ENCODE results near the gene GUCA2B. TPM values are rescaled to one million over a fixed set of nuclear protein-coding genes. Genes with fewer than 3 reads are reported as not detected.

The GUCA2B gene
- total RNA-seq, 2 donors from 2014 or later, result not detected

DNA sequence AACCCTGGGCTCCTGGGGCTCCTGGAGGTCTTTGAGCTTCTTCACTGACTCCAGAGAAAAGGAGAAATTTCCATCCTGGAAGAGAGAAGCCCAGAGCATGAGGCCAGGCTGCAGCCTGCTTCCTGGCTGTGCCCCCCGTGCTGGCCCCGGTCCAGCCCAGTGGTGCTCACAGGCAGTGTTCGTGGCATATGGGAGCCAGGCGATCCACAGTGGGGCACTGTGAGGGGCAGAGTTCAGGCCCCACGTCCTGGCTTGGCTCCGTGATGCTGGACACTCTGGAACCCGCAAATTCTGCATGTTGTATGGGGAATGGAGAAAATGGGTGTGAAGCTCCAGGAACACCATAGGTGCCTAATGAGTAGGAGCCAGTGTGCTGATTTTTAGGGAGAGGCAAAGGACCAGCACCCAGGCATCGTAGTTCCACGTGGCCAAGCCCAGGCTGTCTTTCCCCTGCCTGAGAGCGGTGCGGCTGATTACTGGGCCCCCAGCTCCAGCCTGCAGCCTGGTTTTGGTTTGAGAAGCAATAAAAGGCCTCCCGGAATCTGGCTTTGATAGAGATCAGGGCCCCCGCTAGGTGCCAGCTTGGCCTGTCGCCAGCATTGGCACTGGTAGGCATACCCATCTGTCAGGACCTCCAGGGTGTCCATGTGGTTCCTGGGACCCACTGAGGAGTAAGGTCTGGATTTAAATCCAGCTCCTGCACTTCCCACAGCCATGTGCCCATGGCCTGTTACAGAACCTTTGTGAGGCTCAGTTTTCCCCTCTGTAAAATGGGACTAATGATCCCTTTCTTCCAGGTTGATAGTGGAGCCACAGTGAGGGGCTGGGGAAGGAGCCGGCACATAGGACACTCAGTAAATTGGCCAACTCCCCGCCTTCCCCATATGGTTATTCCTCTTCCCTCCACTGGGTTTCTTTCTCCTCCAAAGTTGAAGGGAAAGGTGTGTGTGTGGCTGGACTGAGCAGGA, 10.6 kb downstream of the GUCA2B start:
- Mint-ChIP-seq H3K27ac (no peak overlapping the region), H3K27me3 (ENCODE audit: low read depth) (peaks cover 14% of the 10 kb centered on the region), H3K4me1 (ENCODE audit: low read depth) (no peaks in the 10 kb centered on the region), H3K9me3 (peaks cover 7% of the 10 kb centered on the region in 2 donors), H3K36me3 (ENCODE audit: insufficient read depth in 2 of 2) (peaks cover 8 to 10% of the 10 kb centered on the region in 2 donors), H3K4me3 (no peak overlapping the region)
- DNase-seq (no peak), ATAC-seq (replicated peaks in 1 of 2) (no peak)

DNA sequence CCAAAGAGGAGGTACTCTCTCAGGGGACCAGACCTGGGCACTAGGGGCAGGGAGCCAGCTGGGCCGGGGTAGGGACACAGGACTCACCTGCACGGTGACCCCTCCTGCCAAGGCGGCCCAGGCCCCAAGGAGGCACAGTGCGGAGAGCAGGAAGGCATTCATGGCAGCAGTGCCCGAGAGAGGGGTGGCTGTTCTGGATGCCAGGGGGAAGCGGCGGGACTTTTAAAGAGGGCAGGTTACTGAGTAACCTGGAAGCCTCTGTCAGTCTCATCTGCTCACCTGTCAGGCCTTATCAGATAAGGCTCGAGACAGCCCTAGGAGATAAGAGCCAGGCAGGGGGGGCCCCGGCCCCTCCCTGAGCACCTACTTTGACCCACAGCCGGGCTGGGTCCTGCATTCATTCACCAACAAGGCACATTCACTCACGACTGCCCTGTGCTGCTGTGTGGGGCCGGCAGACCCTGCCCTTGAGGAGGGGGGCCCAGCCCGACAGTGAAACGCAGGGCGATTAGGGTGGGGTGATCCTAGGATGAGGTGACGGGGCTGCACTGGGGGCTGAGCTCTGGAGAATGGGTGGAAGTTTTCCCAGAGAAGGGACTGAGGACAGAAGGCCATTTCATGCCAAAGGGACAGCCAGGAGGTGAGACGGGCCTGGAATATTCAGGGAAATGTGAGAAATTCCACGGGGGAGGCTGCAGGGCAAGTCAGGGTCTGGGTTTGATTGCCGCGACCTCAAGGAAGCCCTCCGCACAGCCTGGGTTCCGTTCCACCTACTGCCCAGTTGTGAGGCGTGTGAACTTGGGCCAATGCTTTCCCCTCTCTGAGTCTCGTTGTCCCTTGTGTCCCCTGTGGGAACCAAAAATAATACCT, 11.6 kb downstream of the GUCA2B start, which contains the start of gene GUCA2A:
Gene GUCA2A (minus strand): TSS at position 195 of the 870 bp plus-strand sequence. CDS start 33 bp downstream, at position 162.
- no peak for ATAC-seq (replicated peaks in 1 of 2)
- DNase-seq, result no peak
- H3K27me3 Mint-ChIP-seq (ENCODE audit: low read depth), result peaks cover 8% of the 10 kb centered on the region
- peaks cover 7% of the 10 kb centered on the region in 2 donors for H3K9me3 Mint-ChIP-seq
- H3K36me3 Mint-ChIP-seq (ENCODE audit: insufficient read depth in 2 of 2), result peaks cover 8 to 10% of the 10 kb centered on the region in 2 donors
- H3K4me1 Mint-ChIP-seq (ENCODE audit: low read depth), result no peaks in the 10 kb centered on the region
- H3K4me3 Mint-ChIP-seq, result no peak within 1 kb of the TSS
- H3K27ac Mint-ChIP-seq, result no peak within 1 kb of the TSS

GRCh38 chr1:42165511-42166210, 12.5 kb downstream of the GUCA2B start:
- Mint-ChIP-seq H3K27ac (no peak overlapping the region), H3K27me3 (ENCODE audit: low read depth) (peaks cover 8% of the 10 kb centered on the region)

DNA sequence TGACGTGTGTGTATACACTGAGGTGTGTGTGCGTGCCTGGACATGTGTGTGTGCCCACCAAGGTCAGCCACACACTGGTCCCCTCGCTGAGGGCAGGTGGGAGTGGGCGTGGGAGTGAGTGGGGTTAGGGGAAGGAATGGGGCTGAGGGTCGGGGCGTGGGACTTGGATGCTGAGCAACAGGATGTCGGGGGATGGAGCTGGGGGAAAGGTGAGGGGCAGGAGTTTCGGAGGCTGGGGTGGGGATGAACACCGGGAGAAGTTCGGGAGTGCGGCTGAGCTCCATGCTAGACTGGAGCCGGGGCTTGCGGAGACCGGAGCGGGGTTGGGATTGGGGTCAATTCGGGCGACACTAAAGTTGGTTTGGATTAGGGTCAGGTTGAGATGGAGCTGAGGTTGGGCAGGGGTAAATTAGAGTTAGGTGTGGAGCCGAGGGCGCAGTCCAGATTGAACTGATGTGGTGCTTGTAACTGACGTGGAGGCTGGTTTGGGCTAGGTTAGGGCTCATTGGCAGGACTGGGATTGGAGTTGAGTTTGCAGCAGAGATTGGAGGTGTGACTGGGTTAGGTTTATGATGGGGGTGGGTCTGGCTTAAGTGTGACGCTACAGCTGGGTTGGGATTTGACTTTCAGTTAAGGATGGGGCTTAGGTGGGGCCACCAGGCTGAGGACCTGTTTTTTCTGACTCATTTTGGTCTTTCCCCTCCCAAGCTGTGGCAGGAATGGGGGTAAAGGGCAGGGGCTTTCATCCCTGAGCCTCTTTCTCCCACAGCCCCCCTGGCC, 14.6 kb downstream of the GUCA2B start:
- Mint-ChIP-seq H3K4me3 (no peak overlapping the region), H3K27me3 (ENCODE audit: low read depth) (no peaks in the 10 kb centered on the region), H3K9me3 (no peaks in the 10 kb centered on the region), H3K4me1 (ENCODE audit: low read depth) (no peaks in the 10 kb centered on the region), H3K27ac (no peak overlapping the region), H3K36me3 (ENCODE audit: insufficient read depth in 2 of 2) (no peaks in the 10 kb centered on the region)
- ATAC-seq (replicated peaks in 1 of 2) (no peak), DNase-seq (no peak)

More at GRCh38 chr1:42165511-42166210, 12.5 kb downstream of the GUCA2B start:
- Mint-ChIP-seq H3K4me3 (no peak overlapping the region), H3K4me1 (ENCODE audit: low read depth) (no peaks in the 10 kb centered on the region), H3K36me3 (ENCODE audit: insufficient read depth in 2 of 2) (peaks cover 6 to 9% of the 10 kb centered on the region in 2 donors), H3K9me3 (peaks cover 3 to 5% of the 10 kb centered on the region in 2 donors)
- DNase-seq, result no peak
- ATAC-seq (replicated peaks in 1 of 2), result no peak

DNA sequence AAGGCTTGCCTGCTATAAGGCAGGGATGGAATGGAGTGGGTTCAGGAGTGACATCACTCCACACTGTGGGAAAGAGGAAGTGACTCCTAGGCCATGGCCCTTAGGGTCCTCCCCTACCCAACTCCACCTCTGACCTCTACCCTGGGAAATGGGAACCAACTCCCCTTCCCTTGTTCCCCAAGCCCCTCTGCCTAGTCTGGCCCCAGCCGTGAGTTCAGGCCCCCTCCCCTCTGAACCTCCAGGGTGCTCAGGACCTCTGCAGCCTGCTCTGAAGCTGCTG, 15.1 kb downstream of the GUCA2B start:
- no peaks in the 10 kb centered on the region for H3K36me3 Mint-ChIP-seq (ENCODE audit: insufficient read depth in 2 of 2)
- ATAC-seq (replicated peaks in 1 of 2) (no peak), DNase-seq (no peak)
- H3K4me1 Mint-ChIP-seq (ENCODE audit: low read depth), result no peaks in the 10 kb centered on the region
- H3K9me3 Mint-ChIP-seq, result no peaks in the 10 kb centered on the region
- H3K27ac Mint-ChIP-seq, result no peak overlapping the region
- no peaks in the 10 kb centered on the region for H3K27me3 Mint-ChIP-seq (ENCODE audit: low read depth)
- no peak overlapping the region for H3K4me3 Mint-ChIP-seq

DNA sequence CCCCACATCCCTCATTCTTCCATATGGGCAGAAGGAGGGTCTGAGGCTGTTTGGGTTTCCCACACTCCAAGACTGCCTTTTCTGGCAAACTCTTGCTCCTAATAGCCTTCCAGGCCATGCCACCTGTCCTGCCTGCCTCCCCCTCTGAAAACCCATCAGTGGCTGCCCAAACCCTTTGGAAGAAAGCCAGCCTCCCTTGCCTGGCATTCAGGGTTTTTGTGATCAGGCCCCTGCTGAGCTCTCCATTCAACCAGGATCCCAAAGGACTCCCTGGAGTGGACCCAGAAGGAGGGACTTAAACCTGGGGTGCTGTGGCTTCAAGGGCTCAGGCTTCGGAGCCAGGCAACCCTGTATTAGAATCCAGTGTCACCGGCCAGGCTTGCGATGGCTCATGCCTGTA, 15.6 kb downstream of the GUCA2B start:
- DNase-seq (no peak), ATAC-seq (replicated peaks in 1 of 2) (no peak)
- Mint-ChIP-seq H3K36me3 (ENCODE audit: insufficient read depth in 2 of 2) (no peaks in the 10 kb centered on the region), H3K27me3 (ENCODE audit: low read depth) (no peaks in the 10 kb centered on the region), H3K4me3 (no peak overlapping the region), H3K9me3 (no peaks in the 10 kb centered on the region), H3K4me1 (ENCODE audit: low read depth) (no peaks in the 10 kb centered on the region), H3K27ac (no peak overlapping the region)

GRCh38 chr1:42170779-42171621, 17.8 kb downstream of the GUCA2B start:
- DNase-seq, result no peak
- ATAC-seq (replicated peaks in 1 of 2), result no peak
- Mint-ChIP-seq H3K4me3 (no peak overlapping the region), H3K4me1 (ENCODE audit: low read depth) (no peaks in the 10 kb centered on the region), H3K27me3 (ENCODE audit: low read depth) (no peaks in the 10 kb centered on the region), H3K36me3 (ENCODE audit: insufficient read depth in 2 of 2) (no peaks in the 10 kb centered on the region), H3K9me3 (no peaks in the 10 kb centered on the region), H3K27ac (no peak overlapping the region)

GRCh38 chr1:42171679-42172266, 18.6 kb downstream of the GUCA2B start:
- Mint-ChIP-seq H3K4me1 (ENCODE audit: low read depth) (no peaks in the 10 kb centered on the region), H3K27ac (no peak overlapping the region)

GRCh38 chr1:42172381-42173133, 19.3 kb downstream of the GUCA2B start:
- no peaks in the 10 kb centered on the region for H3K27me3 Mint-ChIP-seq (ENCODE audit: low read depth)
- no peaks in the 10 kb centered on the region for H3K4me1 Mint-ChIP-seq (ENCODE audit: low read depth)
- no peak overlapping the region for H3K27ac Mint-ChIP-seq
- DNase-seq (no peak), ATAC-seq (replicated peaks in 1 of 2) (peak in 1 of 2 donors; percentile 5)
- no peaks in the 10 kb centered on the region for H3K9me3 Mint-ChIP-seq
- peaks cover 0 to 1% of the 10 kb centered on the region in 2 donors for H3K36me3 Mint-ChIP-seq (ENCODE audit: insufficient read depth in 2 of 2)
- H3K4me3 Mint-ChIP-seq, result no peak overlapping the region

More at GRCh38 chr1:42171679-42172266, 18.6 kb downstream of the GUCA2B start:
- Mint-ChIP-seq H3K27me3 (ENCODE audit: low read depth) (no peaks in the 10 kb centered on the region), H3K9me3 (no peaks in the 10 kb centered on the region), H3K36me3 (ENCODE audit: insufficient read depth in 2 of 2) (peaks cover 0 to under 1% of the 10 kb centered on the region in 2 donors), H3K4me3 (no peak overlapping the region)
- ATAC-seq (replicated peaks in 1 of 2), result no peak
- no peak for DNase-seq

GRCh38 chr1:42173155-42173933, 20.1 kb downstream of the GUCA2B start:
- H3K4me3 Mint-ChIP-seq, result no peak overlapping the region
- DNase-seq (peak; percentile 55 to 72), ATAC-seq (replicated peaks in 1 of 2) (peak; percentile 43 to 60)
- H3K9me3 Mint-ChIP-seq, result no peaks in the 10 kb centered on the region
- no peaks in the 10 kb centered on the region for H3K4me1 Mint-ChIP-seq (ENCODE audit: low read depth)
- H3K36me3 Mint-ChIP-seq (ENCODE audit: insufficient read depth in 2 of 2), result peaks cover 0 to 1% of the 10 kb centered on the region in 2 donors
- H3K27me3 Mint-ChIP-seq (ENCODE audit: low read depth), result no peaks in the 10 kb centered on the region
- no peak overlapping the region for H3K27ac Mint-ChIP-seq

All from activated T-cell treated with anti-CD3 and anti-CD28 coated beads, Interleukin-2, amount 50 U/mL, for 72 hours (primary cell).